Sigmoid colon (tissue), 4 donors: Measurements from ENCODE around the gene CDX1.

Source experiments
- CTCF ChIP-seq, 4 experiments: fragments of 450-650 bp in 3 of 4; fragments of 200-600 bp in 1 of 4; IDR thresholded peaks; one replicate each; pipeline ENCODE4 v1.5.1; 2016 to 2019; ENCODE audit warnings: antibody characterized with exemption in 4 of 4, mild to moderate bottlenecking in 3 of 4, moderate library complexity in 2 of 4
- POLR2AphosphoS5 ChIP-seq, 4 donors: sonication (generic); formaldehyde crosslinking; IDR thresholded peaks; one replicate each; pipeline ENCODE4 v1.6.1; 2017; ENCODE audit warnings: antibody characterized with exemption in 4 of 4

DNA sequence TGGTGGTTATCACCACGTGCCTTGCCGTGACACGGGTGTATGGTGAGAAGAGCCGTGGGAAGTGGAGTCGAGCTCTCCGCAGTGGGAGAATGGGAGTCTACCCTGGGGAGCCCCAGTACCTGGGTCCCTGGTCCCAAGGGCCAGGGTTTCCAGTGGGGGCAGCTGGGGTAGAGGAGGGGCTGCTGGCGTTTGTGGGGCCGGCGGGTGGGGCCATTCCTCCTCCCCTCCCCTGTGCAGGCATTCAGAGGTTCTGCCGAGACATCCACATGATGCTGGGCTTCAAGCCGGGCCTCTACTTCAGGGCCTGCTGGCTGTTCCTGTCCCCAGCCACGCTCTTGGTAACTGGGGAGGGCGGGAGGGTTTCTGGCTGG lies 38.0 kb downstream of the CDX1 start:
- TF ChIP-seq CTCF (IDR thresholded peaks at IDR 0.05) (no peak), POLR2AphosphoS5 (IDR thresholded peaks at IDR 0.05) (no peak)
